GM18508 (cell line): ENCODE measurements around the gene TXNDC2.
"Not testable (repeated sequence)": the region's sequence is repeated elsewhere in the genome, so short reads cannot be mapped to it uniquely, and the experiment has no call there.

Experiments used
- ATAC-seq: cut with Tn5 transposase; IDR thresholded peaks from one replicate; pipeline ENCODE4 v1.9.1; 2021; ENCODE audit warnings: moderate number of reproducible peaks; ENCODE audit not compliant: insufficient read depth, unreplicated experiment

The TXNDC2 gene

DNA sequence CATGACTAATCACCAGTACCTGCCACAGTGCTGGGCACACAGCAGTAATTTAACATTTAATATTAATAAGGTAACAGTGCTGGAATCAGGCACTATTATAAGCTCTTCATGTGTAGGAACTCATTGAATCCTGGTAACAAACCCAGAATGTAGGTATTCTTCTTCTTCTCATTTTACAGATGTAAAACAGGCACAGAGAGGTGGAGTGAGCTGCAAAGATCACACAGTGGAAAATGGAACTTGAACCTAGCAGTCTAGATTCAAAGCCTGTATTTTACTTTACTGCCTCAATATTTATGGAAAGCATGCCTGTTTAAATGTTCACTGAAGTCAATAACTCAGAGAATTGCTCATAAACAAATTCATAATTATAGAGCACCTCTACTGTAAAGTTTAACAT lies 24.3 kb downstream of the TXNDC2 start:
- no peak for ATAC-seq

DNA sequence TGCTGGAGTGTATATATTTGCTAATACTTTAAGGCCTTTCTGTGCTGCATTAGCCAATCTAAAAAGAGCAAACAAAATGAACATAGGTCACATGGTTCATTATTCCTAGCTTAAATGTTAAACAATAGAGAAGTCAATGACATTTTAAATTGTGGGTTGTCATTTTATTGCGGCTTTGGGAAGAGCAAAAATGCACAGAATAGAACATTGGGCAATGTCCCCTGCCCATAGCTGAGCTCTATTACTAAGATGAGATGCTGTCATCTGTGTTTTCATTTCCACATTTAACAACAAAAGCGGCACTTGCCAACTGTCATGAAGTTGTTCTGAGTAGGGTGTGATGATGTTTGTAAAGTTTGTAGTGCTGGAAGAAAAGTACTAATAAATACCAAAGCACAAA lies 24.9 kb downstream of the TXNDC2 start:
- ATAC-seq = no peak

GRCh38 chr18:9911226-9911625 lies 25.5 kb downstream of the TXNDC2 start:
- ATAC-seq = no peak

DNA sequence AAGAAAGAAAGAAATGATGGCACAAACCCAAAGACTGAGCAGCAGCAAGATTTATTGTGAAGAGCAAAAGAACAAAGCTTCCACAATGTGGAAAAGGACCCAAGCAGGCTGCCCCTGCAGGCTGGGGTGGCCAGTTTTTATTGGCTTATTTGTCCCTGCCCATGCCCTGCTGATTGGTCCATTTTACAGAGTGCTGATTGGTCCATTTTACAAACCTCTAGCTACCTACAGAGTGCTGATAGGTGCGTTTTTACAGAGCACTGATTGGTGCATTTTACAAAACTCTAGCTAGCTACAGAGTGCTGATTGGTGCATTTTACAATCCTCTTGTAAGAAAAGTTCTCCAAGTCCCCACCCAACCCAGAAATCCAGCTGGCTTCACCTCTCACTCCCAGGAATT lies 26.5 kb downstream of the TXNDC2 start:
- ATAC-seq = not testable (repeated sequence)

GRCh38 chr18:9913151-9913525 lies 27.4 kb downstream of the TXNDC2 start:
- ATAC-seq = no peak

DNA sequence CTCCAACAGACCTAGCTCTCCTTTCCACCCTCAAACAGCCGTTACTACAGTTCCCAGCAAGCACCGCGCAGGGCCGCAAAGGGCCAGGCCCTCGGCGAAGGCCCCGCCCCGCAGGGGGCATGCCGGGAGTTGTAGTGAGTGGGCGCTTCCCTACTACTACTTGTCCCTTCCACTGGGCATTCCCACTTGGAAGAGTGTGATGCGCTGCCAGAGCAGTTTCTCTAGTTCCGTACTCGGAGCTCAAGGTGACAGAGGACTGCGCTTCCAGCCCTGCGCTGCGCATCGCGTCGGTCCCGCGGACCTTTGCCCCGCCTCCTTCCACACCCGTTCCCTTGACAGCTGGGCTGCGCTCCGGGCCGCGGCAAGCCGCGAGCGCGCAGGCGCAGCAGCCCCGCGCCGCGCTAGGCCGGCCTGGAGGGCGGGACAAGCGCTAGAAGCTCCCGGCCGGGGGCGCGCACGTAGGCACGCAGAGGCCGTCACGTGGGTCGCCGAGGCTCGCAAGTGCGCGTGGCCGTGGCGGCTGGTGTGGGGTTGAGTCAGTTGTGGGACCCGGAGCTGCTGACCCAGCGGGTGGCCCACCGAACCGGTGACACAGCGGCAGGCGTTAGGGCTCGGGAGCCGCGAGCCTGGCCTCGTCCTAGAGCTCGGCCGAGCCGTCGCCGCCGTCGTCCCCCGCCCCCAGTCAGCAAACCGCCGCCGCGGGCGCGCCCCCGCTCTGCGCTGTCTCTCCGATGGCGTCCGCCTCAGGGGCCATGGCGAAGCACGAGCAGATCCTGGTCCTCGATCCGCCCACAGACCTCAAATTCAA lies 28.0 kb downstream of the TXNDC2 start, which contains the start of gene VAPA:
Gene VAPA, plus strand, starts transcription at position 491 of the 808 bp plus-strand sequence. Its CDS starts 241 bp downstream, at position 732.
- ATAC-seq = peak; percentile 77

DNA sequence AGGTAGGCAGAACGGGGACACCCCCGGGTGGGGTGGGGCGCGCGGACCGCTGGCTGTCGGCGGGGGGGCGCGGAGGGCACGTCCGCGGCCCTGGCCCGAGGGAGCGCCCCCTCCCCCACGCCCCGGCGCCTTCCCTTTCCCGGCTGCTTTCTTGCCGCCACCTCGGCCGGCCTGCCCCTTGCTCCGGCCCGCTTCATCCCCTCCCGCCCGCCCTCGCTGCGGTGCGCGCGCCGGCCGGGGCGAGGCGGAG lies 28.5 kb downstream of the TXNDC2 start:
- ATAC-seq = no peak

GRCh38 chr18:9914584-9915290 lies 29.0 kb downstream of the TXNDC2 start:
- no peak for ATAC-seq

- no peak for ATAC-seq
These were observed 29.7 kb downstream of the TXNDC2 start for GRCh38 chr18:9915291-9916076.

DNA sequence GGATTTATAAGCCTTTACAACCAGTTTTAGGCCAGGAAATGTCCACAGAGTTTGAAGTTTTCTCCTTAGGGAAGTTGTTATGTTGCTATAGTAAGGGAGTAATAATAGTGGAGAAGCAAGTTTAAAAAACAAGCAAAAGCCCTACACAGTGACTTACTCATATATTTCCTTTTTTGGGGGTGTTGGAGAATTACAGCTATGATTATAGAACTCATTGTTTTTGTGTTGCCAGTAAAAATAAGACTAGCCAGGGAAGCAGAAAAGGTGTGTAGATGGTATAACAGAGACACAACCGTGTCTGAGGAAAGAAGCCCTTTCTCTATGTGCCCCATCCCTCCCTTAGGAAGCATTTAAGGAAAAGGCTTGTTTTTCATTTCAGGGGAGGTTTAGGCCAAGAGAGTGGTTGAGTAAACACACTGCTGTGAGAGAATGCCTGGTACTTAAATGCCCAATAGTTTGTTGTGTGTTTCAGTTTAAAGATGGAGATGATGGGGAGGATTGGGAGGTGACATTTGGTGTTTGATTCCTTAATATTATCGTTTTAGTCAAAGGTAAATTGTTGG lies 30.4 kb downstream of the TXNDC2 start:
- no peak for ATAC-seq

DNA sequence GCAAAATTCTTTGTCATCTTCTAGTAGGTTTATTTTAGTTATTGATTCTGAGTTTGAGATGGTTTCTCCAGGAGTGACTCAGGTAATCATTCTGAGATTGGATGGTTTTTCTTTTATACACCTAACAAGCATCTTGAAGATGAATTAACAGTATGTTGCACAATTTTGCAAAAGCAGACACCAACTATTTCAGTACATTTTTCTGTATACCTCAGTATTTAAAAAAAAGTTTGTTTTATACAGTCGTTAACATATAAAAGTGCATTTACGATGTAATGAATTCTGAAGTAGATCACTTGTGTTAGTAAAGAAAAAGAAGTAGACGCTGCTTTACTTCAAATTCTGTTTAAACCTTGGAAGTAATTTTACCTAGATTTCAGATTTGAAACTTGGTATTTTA lies 31.0 kb downstream of the TXNDC2 start:
- no peak for ATAC-seq

DNA sequence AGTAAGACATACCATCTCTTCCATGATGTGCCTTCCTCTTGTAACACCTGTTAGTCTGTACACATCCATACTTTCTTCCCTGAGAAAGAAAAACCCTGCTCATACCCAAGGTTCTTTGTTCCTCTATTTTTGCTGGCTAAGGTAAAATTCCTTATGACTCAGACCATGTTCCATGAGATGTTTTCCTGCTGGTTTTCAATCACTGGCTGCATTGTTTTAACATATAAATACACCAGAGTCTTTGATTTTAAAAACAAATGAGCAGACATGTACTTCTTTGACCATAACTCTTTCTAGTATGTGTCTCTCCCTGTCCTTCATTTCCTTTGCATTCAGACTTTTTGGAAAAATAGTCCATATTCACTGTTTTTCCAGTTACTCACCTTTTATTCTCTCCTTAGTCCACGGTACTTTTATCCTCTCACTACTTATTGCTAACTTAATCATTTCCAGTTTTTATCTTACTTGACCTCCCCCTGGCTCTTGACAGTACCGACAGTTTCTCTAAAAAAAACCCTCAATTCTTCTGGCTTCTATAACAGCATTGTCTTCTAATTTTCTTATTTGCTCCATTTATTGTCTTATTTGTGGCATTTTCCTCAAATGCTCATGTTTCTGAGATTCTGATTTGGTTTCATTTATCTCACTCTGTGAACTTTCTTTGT lies 32.4 kb downstream of the TXNDC2 start:
- ATAC-seq = no peak

- no peak for ATAC-seq
These were observed 33.9 kb downstream of the TXNDC2 start for GRCh38 chr18:9919564-9920232.

GRCh38 chr18:9922592-9923311 lies 37.0 kb downstream of the TXNDC2 start:
- ATAC-seq = no peak

DNA sequence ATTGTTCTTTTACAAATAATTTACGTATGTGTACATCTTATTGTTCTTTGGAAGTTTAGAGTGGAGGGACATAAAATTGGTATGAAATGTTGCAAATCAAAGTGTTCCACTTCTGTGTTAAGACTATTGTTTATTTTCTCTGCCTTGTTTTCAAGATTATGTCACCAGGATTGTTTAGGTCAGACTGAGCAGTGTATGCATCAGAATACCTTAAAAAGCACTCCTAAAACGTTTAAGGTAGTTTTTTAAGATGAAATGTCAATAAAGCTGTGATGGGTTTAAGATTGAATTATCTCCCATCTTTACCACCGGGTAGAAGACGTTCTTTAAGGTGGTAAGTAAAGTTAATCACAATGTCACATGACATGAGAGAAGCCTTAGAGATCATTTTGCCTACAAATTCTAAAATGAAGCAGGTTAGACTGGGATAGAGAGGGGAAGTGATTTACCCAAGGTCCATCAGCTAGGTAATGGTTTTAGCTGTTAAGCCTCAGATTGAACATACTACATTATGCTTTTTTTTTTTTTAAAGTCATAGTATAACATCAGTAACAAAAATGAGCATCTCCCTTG lies 38.7 kb downstream of the TXNDC2 start:
- no peak for ATAC-seq

GRCh38 chr18:9925369-9925768 lies 39.6 kb downstream of the TXNDC2 start:
- ATAC-seq = no peak

- ATAC-seq = no peak
These were observed 40.0 kb downstream of the TXNDC2 start for GRCh38 chr18:9925795-9926194.

DNA sequence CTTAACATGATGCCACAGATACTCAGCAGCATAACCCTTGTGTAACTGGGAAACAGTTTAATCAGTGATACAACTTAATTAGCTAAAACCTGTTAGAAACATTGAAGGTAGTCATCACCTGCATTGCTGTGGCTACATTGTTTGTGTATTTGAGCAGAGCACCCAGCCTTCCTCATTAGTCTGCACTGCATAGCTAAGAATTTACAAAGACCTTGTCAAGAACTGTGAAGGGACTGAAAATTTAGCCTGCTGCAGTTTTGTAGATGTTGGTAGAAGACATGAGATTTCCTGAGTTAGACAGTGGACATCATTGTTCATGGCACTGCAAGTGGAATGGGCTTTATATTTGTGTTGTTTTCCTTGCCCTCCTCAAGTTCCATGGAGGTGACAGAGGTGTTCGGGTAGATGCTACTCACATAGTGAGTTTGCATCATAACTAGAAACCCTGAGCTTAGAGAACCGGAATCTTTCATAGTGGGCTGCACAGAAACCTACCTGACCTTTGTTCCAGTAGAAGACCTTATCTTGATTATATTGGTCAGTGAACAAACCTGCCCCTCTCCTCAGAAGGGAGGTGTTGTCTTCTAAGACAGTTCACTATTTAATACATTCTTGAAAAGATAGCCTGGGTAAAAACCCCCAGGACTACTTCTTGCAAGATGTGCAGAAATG lies 40.6 kb downstream of the TXNDC2 start:
- no peak for ATAC-seq
